Thyroid gland (tissue), 4 donors: ENCODE results near the gene FOXP1. TPM values are rescaled to one million over a fixed set of nuclear protein-coding genes. Genes with fewer than 3 reads are reported as not detected.

Source experiments
- DNase-seq, 2 donors: peaks; one replicate each; pipeline ENCODE4 v3.0.0-alpha.2; 2019
- H3K27ac ChIP-seq, 3 donors: fragments of 200-600 bp; sonication (generic); 1 replicate in 2 of 3; 2 replicates in 1 of 3; pipeline ENCODE4 v1.5.1; 2016 to 2019; ENCODE audit warnings: mild to moderate bottlenecking in 1 of 3, moderate library complexity in 1 of 3
- H3K27me3 ChIP-seq: fragments of 200-600 bp; sonication (generic); one replicate; pipeline ENCODE4 v1.5.1; 2019
- H3K36me3 ChIP-seq, 2 donors: fragments of 200-600 bp; sonication (generic); one replicate each; pipeline ENCODE4 v1.5.1; 2016 to 2019
- H3K4me1 ChIP-seq, 2 donors: fragments of 200-600 bp; sonication (generic); one replicate each; pipeline ENCODE4 v1.5.1; 2017 to 2019
- H3K4me3 ChIP-seq, 3 donors: fragments of 200-600 bp; sonication (generic); replicated peaks in 1 of 3; 1 replicate in 2 of 3; 2 replicates in 1 of 3; pipeline ENCODE4 v1.5.1; 2016; ENCODE audit warnings: mild to moderate bottlenecking in 1 of 3
- H3K9me3 ChIP-seq: fragments of 200-600 bp; sonication (generic); one replicate; pipeline ENCODE4 v1.5.1; 2017
- CTCF ChIP-seq, 6 experiments: fragments of 200-600 bp in 3 of 6; fragments of 450-650 bp in 3 of 6; sonication (generic) in 3 of 6; IDR thresholded peaks; one replicate each; pipeline ENCODE4 v1.5.1; 2016 to 2019; ENCODE audit warnings: antibody characterized with exemption in 6 of 6, mild to moderate bottlenecking in 2 of 6, inconsistent platforms in 1 of 6, moderate library complexity in 1 of 6
- POLR2A ChIP-seq, 2 donors: fragments of 450-650 bp; IDR thresholded peaks; one replicate each; pipeline ENCODE4 v1.6.1; 2017; ENCODE audit warnings: antibody characterized with exemption in 2 of 2, mild to moderate bottlenecking in 2 of 2, moderate library complexity in 1 of 2
- whole genome bisulfite sequencing, 2 donors: methylation state at CpG; one replicate each; pipeline ENCODE4 v1.1.5; 2017; 5-methylcytosine and 5-hydroxymethylcytosine counted together
- intact Hi-C: fragments of 100-400 bp; cut with DNase I; formaldehyde crosslinking; loops from one replicate; pipeline ENCODE4 v1.15.1; 2023
- total RNA-seq, 4 donors: library from RNA; depleted of rRNA; stranded (reverse); fragments of >200 nt; gene quantifications; one replicate each; pipeline ENCODE4 v1.2.3, GENCODE V29; 2016

Gene FOXP1
- total RNA-seq, 4 donors from 2014 or later: 111 to 187 (median 141) TPM

- Histone ChIP-seq H3K4me3 (no peak overlapping the region), H3K27ac (peak overlapping the region in 1 of 3 donors; percentile 72), H3K4me1 (peaks cover 28 to 52% of the 10 kb centered on the region in 2 donors), H3K27me3 (no peaks in the 10 kb centered on the region), H3K9me3 (no peaks in the 10 kb centered on the region), H3K36me3 (no peaks in the 10 kb centered on the region)
- no peak for DNase-seq
- 88% methylated on average over 8 of the region's 8 CpGs for WGBS, 2 donors
- TF ChIP-seq POLR2A (IDR thresholded peaks at IDR 0.05): no peak
- intact Hi-C loops: no loop called here
Measured at GRCh38 chr3:71251156-71251775, 332.3 kb downstream of the FOXP1 start.

- 67 to 88% methylated on average over 5 of the region's 5 CpGs for WGBS, 2 donors
- Histone ChIP-seq H3K27ac (no peak overlapping the region), H3K4me1 (peaks cover 29 to 54% of the 10 kb centered on the region in 2 donors), H3K9me3 (no peaks in the 10 kb centered on the region), H3K4me3 (no peak overlapping the region), H3K36me3 (no peaks in the 10 kb centered on the region), H3K27me3 (no peaks in the 10 kb centered on the region)
- intact Hi-C loops: no loop called here
- no peak for TF ChIP-seq POLR2A (IDR thresholded peaks at IDR 0.05)
- TF ChIP-seq CTCF (IDR thresholded peaks at IDR 0.05): no peak
- peak in 1 of 2 donors; percentile 14 for DNase-seq
Measured at GRCh38 chr3:71250026-71250425, 333.5 kb downstream of the FOXP1 start.

GRCh38 chr3:71247958-71248335 is 335.6 kb downstream of the FOXP1 start:
- no peak for DNase-seq
- intact Hi-C loops: no loop called here
- TF ChIP-seq POLR2A (IDR thresholded peaks at IDR 0.05): no peak
- WGBS, 2 donors: 96 to 97% methylated on average over 3 of the region's 3 CpGs
- Histone ChIP-seq H3K27me3 (no peaks in the 10 kb centered on the region), H3K27ac (no peak overlapping the region), H3K36me3 (no peaks in the 10 kb centered on the region), H3K9me3 (no peaks in the 10 kb centered on the region), H3K4me1 (peaks cover 25 to 44% of the 10 kb centered on the region in 2 donors), H3K4me3 (no peak overlapping the region)

GRCh38 chr3:71247221-71247957 is 336.1 kb downstream of the FOXP1 start:
- intact Hi-C loops: no loop called here
- 74 to 75% methylated on average over 10 of the region's 10 CpGs for WGBS, 2 donors
- Histone ChIP-seq H3K4me1 (peaks cover 21 to 40% of the 10 kb centered on the region in 2 donors), H3K27ac (no peak overlapping the region), H3K36me3 (no peaks in the 10 kb centered on the region), H3K27me3 (no peaks in the 10 kb centered on the region), H3K9me3 (no peaks in the 10 kb centered on the region), H3K4me3 (no peak overlapping the region)
- DNase-seq: peak; percentile 31 to 50
- no peak for TF ChIP-seq CTCF (IDR thresholded peaks at IDR 0.05)
- TF ChIP-seq POLR2A (IDR thresholded peaks at IDR 0.05): no peak

- 83 to 84% methylated on average over 19 of the region's 19 CpGs for WGBS, 2 donors
- H3K4me3 ChIP-seq: no peak overlapping the region
- no peaks in the 10 kb centered on the region for H3K36me3 ChIP-seq
- TF ChIP-seq CTCF (IDR thresholded peaks at IDR 0.05) (no peak), POLR2A (IDR thresholded peaks at IDR 0.05) (no peak)
- DNase-seq: no peak
- intact Hi-C loops: no loop called here
- H3K4me1 ChIP-seq: peaks cover 17 to 33% of the 10 kb centered on the region in 2 donors
- no peaks in the 10 kb centered on the region for H3K27me3 ChIP-seq
- no peaks in the 10 kb centered on the region for H3K9me3 ChIP-seq
- H3K27ac ChIP-seq: no peak overlapping the region
Measured at GRCh38 chr3:71245971-71246880, 337.3 kb downstream of the FOXP1 start.
